NCI-H2171 treated with DMSO at 0.1 percent for 48 hours (cell line): ENCODE results near the gene NEDD9.
A peak's percentile ranks its signal among the peaks of the same experiment; 100 is the strongest.

ENCODE experiments used
- DNase-seq: peaks from one replicate; lab custom pipeline; 2025; lab: John Stamatoyannopoulos, UW

The NEDD9 gene

DNA sequence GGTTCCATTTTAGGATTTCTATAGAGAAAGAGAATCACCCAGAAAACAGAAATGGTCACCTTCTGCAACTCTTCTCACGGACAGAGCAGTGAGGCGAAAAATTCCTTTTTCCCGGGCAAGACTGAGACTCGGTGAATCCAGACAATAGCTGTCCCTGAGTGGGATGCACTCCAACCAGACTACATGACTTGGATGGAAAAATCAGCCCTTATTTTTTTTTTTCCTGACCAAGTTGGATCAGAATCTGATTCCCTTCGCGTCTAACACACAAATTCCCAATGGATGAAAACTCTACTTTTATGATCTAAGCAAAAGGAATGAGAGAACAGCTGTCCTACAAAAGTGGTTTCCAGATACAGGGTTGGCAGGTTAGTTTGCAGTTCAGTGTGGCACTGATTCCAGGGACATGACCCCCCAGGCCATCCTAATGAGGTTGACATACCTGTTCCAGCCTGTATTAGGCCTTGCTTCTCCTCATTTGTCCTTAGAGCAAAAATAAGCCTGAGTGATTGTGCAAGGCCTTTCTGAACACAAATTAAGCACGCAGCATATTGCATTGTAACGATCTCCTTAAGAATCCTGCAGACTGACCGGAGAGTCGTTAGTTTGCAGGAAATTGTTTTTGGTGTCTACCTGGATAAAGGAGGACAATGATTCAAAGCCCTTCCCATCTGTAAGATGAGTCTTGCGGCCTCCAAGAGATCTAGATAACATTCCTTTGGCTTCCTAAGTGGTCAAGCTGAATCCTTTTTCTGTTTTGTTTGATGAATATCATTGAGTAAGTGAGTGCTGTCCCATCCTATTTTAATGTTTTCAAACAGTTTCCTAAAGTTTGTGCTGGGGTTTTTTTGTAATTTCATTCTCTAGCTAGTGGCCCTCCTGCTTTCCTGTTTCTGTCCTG, 1.5 kb upstream of the NEDD9 start:
- DNase-seq, result no peak

DNA sequence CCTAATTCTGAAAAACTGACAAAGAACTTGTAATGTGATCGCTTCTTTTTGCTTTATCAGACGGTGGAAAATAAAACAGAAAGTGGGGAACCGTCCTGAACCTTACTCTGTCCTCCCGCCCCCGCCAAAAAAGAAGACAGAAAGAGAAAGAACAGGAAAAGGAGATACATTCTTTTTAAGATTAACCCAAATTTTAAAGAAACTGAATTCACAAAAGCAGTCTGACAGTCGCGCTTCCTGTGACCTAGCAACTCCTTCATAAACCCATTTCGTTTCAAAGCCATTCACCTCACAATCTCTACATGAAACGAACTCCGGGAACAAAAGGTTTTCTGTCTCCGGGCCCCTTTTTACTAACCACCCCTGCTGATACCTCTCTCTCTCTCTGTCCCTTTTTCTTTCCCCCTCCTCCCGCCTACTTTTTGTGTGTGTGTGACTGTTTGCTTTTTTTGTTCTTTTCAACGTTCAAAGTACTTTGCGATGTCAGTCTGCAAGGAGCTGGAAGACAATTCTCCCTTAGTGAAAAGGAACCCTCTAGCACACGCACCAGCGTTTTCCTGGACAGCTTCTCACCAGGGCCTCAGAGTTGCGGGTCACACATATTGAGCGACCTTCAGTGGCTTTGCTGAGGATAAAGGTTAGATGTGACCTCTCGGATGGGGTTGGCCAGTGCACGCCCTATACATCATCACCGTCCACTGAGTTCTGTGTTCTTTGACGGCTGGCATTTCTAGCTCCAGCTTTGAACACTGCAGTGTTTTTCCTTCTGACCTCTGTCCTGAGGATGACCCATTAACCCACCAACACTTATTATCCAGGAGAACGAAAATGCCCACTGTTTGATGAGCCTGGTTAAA, 530 bp upstream of the NEDD9 start:
- peak; percentile 77 for DNase-seq

DNA sequence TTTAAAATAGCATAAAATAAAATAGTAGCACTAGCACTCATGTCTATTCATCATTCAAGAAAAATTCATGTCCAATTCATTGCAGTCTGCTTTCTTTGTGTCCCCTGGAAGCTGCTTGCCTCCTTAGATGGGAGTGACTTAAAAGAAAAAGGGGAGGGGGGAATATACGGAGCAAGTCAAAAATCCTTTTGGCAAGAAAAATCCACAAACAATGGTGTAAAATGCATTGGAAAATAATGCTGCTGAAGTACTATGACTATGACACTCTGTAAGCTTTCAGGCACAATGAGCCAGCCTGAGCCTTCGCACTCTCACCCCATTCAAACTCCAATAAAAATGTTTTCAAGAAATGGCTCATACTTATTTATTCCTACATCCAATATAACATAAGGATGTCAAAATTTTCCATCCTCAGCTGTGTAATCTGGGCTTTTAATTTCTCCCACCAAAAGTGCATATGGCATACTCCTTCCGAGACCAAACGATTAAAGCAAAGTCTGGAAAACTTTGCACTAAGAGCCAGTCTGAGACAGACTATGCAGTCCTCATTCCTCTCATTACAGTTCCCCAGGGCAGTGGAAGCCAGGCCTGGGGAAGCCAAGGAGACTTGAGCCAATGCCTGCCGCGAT, 790 bp downstream of the NEDD9 start:
- DNase-seq, result no peak

DNA sequence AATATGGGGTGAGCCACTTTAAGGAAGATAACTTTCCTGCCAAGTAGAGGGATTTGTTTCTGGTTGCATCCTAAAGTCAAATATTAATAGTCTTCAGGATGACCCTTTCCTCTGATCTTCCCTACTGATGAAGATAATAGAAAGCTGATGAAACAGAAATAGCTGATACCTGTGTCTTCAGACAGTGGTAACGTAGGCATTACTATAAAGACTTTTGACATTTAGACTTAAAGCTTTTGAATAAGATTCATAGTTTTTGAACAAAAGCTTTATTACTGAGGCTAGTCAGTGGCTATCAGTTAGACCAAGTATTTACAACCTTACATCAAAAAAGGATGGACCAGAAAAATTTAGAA, 1.4 kb downstream of the NEDD9 start:
- no peak for DNase-seq

DNA sequence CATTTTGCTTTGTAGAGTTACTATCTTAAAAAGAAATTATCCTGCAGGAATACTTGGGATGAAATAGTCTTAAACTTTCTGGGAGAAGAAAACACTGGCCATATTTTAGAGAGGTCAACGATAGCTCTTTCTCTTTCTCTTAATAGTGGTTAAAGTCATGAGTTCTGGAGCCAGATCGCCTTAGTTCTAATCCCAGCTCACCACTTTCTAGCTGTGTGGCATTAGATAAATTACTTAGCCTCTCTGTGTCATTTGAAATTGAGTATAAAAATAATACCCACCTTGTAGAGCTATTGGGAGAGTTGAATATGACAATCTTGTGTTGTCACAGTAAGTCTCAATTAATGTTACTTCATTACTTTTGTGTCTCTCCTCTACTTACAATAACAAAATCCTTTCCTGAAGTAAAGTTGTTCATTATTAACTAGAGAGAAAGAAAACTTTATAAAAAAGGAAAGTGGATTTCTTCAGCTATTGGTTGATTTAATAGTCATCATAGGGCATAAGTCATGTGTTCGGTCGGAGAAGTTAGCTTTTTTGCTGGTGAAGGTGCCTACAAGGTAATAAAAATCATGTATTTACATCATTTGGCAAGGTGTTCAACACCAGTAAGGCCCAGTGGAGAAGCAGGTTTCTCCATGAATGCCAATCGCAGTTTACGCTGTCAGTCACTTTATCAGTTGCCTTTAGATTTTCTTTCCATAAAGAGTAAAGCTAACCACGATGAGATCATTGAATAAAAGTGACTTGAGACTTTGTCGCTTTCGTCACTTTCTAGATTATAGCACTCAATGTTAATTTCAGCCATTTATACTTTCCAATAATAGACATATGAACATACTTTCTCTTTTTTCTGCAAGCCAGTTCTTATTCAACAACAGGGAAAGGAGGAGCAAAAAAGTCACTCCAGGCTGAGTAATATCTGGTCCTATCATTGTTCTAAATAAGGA, 2.0 kb downstream of the NEDD9 start:
- no peak for DNase-seq

DNA sequence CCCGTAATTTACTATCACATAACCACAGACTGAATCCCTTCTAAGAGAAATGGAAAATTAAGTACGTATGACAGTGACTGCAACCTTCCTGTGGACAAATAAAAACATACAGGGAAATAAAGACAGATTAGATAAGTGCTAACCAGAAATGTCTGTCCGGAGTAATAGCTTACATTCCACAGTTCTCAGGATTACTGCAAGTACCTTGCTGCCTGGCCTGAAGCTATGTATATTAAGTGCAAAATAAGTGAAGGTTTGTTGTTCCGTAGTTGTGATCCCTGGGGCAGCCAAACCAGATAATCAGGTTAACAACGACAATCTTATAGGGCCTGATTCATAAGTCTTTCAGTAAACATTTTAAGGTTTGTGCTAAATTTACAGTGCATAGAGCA, 2.8 kb downstream of the NEDD9 start:
- no peak for DNase-seq

DNA sequence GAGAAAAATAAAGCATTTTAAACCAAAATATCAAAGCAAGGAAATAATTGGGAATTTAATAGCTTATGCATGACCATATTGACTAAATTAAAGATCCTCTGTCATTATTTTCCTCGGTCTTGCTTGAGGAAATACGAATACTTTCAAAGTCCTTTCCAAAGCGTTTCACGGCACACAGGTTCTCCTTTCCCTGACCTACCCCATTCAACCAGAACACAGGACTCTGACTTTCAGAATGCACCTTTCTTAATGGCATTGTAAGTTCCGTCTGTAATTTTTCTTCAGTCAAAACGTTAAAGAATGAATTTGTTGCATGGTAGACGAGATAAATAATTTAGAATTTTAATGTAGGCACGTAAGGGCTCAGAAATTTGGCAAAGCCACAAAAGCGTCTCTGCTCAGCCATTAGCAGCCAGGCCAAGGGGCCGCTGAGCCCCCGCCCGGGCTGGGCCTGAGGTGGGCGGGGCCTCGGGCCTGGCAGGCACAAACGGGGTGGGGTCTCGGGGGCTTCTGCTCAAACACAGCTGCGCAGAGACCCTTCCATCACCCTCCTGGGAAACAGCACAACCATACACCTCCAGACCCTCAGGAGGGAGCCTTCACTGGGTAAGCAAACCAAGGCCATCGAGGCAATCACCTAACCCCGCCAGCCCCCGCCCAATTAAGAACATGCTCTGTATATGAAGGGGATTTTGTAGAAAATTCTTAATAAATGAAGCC, 3.4 kb downstream of the NEDD9 start:
- no peak for DNase-seq

DNA sequence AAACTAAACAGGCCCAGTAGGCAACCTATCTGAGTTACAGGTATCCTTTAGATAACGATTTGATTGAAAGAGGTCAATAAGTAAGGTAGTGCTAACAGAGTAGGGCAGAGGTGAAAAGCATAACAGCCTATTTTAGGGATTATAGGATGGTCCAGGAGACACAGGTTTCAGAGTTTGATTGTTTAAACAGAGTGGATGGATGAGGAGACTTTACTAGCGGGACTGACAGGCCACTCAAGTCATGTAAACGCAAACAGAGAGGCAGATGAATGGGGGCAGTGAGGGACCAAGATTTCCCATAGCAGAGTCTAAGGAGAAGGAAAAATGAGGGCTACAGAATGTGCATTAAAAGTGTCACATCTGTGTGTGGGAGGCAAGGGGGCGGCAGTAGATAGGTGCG, 4.8 kb downstream of the NEDD9 start:
- DNase-seq, result no peak

DNA sequence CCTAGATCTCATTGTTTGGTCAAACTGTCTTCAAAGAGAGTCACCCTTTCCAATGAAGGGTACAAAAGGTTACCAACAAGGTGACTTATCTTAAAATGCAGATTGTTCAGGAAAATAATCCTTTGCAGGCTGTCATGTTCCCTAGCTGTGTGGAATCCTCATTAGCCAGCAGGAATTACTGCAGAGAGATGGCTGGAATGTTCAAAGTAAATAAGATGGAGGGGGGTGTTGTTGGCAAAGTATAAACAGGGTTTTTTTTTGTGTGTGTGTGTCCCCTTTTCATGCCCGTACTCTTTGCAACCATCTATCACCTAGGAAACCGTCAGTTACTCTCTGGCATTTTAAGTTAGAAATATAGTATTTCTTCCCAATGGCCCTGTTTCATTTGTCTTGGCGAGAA, 6.5 kb downstream of the NEDD9 start:
- DNase-seq, result no peak

DNA sequence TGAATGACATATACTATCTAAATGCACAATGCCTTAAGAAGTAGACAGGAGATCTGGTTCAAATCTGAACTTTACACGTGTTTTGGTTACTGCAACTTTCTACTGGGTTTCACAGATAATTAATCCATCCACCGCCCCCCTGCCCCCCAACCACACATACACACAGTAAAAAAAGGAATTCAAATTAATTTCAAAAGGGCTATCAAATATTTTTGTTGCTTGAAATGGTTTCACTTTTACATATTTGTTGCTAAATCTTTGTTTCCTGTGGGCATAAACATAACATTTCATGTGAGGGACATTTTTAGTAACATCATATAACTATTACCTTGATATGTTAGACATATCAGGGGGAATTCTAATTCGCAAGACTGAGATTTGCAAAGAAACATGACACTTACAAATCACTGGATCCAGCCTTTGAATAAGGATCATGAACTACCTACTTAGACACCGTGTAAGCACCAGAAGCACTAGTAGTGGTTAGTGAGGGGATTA, 7.5 kb downstream of the NEDD9 start:
- DNase-seq, result no peak

DNA sequence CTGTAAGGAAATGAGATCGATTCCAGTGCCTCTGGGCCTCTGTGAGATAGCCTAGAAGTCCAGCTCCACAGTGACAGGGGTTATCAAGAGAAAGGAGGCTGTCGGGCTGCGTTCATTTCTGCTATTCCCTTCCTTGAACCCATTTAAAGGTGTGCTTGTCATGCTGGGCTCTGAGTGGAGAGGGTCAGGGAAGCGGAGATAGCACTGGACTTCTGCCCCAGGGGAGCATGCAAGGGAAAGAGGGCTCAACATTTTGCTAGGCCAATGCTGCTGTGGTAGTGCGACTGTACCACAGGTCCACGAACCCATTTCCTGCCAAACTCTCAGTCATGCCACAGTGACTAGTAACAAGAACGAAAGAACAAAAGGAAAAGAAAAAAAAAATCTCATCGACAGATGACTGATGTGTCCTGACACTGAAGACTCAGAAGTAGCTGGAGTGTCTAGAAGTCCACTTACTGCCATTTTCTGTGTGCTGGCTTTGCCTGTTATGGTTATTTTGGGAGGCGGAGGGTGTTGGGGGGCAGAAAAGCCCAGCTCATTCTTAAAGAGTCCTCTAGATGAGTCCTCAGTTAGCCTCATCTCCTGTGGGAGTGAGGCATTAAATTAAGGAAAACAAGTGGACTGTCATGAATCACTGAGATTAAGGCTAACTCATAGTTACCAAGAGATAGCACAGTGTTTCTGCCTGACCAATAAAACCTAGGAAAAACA, 8.1 kb downstream of the NEDD9 start:
- no peak for DNase-seq

DNA sequence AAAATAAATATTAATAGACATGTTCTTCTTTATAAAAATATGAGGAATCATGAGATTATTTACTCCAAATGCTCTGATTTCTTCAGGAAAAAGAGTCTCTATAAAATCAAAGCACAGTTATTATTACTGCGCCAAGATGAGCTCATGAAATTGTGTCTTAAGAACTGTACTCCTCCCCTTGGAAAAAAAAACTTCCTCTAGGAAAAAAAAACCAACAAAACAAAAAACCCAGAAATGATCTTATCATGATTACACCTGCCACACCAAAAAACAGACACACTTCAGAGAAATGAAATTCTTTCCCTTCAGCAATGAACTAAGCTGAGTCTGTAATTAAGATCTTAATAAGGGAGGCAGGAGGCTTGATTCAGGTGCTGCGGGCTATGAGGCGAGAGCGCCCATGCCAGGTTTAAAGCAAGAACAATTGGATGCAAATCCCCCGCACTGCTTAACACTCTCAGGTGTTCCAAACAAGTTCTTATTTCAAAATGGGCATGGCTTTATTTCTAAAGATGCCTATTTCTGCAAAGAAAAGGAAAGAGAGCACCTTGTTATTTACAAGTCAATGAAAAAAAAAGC, 9.1 kb downstream of the NEDD9 start:
- peak; percentile 10 for DNase-seq

DNA sequence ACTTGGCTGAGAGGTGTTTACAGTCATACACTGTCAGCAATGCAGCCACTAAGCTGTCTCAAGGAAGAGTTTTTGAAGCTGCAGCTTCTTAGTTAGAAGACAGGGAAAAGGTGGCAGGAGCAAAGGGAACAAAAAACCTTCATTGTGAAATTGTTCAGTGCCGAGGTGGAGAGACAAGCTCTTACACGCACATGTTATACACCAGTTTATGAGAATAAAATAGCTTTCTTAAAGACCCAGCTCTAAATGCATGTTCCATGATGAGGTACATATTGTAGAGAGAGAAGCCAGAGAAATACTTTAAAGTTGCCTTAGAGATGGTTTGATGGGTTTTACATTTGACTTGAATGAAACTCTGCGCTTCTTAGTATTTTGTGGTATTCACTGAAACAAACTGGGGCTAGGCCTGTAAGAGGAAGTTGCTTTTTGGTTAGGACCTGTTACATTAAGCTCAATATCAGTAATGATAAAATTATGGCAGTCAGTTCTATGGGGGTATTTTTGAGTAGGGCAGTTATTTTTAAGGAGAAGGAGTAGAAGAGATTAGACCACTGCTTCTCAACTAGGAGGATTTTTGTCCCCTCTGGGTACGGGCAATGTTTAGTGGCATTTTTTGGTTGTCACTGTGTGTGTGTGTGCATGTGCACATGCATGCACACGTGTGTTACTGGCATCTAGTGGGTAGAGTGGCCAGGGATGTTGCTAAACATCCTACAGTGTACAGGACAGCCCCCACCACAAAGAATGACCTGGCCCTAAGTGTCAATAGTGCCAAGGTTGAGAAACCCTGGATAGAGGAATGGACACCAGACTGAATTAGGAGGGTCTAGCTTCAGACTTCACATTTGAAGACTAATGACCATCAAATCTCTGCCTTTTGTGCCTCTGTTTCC, 9.8 kb downstream of the NEDD9 start:
- DNase-seq, result no peak

DNA sequence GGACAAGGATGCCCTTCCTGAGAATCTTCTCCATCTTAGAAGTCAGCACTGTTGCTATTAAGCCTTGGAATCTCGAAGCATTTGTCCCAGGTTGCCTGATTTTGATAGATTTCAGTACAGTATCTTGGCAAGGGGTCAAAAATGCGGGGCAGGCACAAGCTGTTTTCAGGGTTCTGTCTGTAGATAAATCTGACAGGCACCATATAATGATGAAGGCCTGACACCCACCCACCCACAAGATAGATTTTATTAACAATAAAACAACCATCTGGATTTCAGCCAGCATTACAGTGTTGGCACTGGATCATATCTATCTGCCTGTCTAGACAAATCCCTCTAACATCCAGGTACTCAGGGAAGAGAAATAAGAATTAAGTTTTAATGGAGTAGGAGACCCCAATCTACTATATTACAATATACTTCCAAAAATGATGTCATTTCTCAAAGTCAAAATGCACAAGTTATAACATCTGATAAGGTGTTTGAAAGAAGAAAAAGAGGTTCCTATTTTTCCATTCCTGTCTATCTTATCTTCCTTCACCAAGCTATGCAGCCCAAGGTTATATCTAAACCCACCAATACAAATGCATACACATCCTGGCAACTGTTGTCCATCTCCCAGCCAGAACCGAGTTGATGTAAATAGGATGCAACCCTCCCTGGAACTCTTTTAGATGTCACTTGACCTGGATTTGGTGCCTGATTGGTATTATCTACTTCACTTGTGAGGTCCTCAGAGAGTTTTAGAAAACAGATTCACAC, 10.7 kb downstream of the NEDD9 start:
- DNase-seq, result peak; percentile 49

DNA sequence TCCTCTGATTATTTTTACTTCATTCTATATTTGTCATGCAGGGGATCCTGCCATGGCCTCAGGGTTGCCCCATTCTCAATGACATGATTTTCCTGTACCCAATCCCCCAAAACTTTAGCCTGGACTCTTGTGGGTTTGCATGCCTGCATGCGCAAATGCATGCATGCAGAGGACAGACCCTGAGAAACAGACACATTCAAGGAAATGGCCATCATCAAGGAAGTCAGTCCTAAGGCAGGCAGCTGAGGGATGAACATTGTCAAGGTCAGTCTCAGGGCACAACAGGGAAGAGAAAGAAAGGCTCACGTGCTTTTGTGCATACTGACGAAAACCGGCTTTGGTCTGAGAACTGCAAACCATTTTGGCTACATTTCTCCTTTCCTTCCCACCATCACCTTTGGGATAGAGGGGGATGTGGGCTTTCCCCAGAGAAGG, 13.1 kb downstream of the NEDD9 start:
- DNase-seq, result no peak

DNA sequence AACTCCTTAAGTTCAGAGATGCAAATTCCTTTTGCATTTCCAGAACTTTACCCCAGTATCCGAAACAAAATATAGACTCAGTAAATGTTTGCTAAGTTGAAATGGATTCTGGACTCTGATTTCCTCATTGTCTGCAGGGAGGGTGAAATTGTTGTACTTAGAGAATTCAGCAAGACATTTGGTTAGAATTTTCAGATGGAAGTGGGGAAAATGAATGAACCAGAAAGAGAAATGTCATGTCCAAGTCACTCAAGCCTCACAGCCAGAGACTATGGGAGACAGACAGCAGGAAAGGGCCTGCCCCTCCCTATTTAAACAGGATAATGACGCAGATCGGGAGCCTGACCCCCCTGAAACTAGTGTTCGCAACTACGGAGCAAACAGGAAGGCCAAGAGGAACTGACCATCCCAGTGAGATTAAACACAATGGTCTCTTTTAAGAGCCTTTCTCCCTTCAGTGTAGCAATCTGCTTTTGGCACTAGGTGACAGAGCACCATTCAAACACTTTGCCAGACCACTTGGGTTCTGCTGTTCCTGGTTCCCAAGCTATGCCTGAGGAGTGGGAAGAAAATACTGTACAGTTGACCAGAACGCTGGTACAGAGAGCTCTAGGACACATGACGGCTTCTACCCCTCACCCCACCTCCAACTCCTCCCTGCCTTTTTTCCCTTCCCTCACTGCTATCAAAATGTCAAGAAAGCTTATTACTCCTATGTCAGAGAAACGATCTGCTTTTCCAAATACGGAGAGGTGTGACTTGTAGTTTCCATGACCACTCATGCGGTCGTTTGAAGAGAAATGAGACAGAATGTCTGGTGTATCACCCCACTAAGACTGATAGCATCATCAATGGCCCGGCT, 13.7 kb downstream of the NEDD9 start:
- DNase-seq, result no peak

DNA sequence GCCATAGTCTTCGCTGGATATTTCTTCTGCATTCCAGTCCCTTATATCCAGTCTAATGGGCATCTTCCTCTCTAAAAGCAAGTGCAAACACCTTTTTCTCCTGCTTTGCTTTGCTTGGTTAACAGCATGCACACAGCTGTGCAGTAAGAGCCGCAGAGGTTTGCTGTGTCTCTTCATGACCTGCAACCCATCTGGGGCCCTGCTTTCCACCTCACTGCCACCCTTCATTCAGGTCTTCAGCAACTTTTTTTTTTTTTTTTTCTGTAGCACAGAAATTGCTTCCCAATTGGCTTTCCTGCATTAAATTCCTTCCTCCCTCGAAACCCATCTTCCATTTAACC, 14.4 kb downstream of the NEDD9 start:
- DNase-seq, result peak; percentile 35
